ENCODE results near the gene FKBP7. TPM values are rescaled to one million over a fixed set of nuclear protein-coding genes. Genes with fewer than 3 reads are reported as not detected.

The FKBP7 gene
- total and polyA plus RNA-seq, 2 of the 8 experiments (the other 6 are each of a cell fraction or from before 2014, with no cell fraction given), result 3.6 to 7.0 TPM

DNA sequence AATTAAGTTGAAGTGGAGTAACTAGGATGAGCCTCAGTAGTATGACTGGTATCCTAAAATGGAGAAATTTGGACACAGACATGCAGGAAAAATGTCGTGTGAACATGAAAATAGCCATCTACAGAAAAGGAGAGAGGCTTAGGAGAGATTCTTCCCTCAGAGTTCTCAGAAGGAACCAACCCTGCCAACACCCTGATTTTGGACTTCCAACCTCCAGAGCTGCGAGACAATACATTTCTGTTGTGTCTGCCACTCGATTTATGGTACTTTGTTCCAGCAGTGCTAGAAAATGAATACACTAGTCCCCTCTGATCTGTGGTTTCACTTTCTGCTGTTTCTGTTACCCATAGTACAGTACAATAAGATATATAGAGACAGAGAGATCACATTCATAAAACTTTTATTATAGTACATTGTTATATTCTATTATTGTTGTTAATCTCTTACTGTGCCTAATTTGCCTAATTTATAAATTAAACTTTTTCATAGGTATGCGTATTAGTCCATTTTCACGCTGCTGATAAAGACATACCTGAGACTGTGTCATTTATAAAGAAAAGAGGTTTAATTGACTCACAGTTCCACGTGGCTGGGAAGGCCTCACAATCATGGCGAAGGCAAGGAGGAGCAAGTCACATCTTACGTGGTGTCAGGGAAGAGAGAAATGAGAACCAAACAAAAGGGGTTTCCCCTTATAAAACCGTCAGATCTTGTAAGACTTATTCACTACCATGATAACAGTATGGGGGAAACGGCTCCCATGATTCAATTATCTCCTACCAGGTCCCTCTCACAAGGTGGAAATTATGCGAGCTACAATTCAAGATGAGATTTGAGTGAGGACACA, 43.1 kb upstream of the FKBP7 start:
- H3K27ac ChIP-seq (ENCODE audit: low read depth, low read length), result no peak overlapping the region
- DNase-seq (ENCODE audit: low read depth in 1 of 2, low spot score in 2 of 2) (no peak), FAIRE-seq (no peak)
- H3K23me2 ChIP-seq (ENCODE audit: low read depth, low read length), result peaks cover 7% of the 10 kb centered on the region
- no peak overlapping the region for H2BK5ac ChIP-seq (ENCODE audit: low read depth, low read length)
- H2BK20ac ChIP-seq (ENCODE audit: low read length), result no peak overlapping the region
- H3K4me3 ChIP-seq (ENCODE audit: extremely low read depth in 1 of 4, insufficient read depth in 2 of 4, low read depth in 3 of 4, low read length in 4 of 4), result no peak overlapping the region
- peaks cover 0 to 1% of the 10 kb centered on the region in 2 experiments for H4K20me1 ChIP-seq (replicated peaks in 1 of 2; ENCODE audit: control insufficient read depth in 1 of 2, insufficient read depth in 2 of 2, low read length in 2 of 2)
- ChIA-PET POLR2A (ENCODE audit: partially characterized antibody) (interaction anchor here (1.1 kb wide), 1 partner anchor 410 kb away, joined by 3 read pairs; the partner anchor contains the start of gene RBM45), CTCF (ENCODE audit: partially characterized antibody) (interaction anchor here (1.1 to 2.6 kb wide), 9 partner anchors 8 to 66 kb away, joined by 3 to 14 read pairs (median 5); partner anchors contain the start of gene PLEKHA3)
- no peak overlapping the region for H4K5ac ChIP-seq (ENCODE audit: insufficient read length, low read depth, low read length)
- H3K14ac ChIP-seq (ENCODE audit: insufficient read length), result no peak overlapping the region
- WGBS, 2 experiments (ENCODE audit: extremely low coverage in 1 of 2, insufficient coverage in 1 of 2, insufficient read length in 1 of 2, insufficient replicate concordance in 2 of 2, low coverage in 1 of 2, low lambda C conversion rate in 2 of 2, missing lambda C conversion rate in 1 of 2), result 94% methylated on average over 11 of the region's 11 CpGs; no CpG with 5 or more reads in 1 of the 2 experiments
- no peak overlapping the region for H2BK15ac ChIP-seq (ENCODE audit: low read length)
- no peaks in the 10 kb centered on the region for H3K4me1 ChIP-seq (replicated peaks in 1 of 4; ENCODE audit: control insufficient read depth in 3 of 4, insufficient read depth in 4 of 4, low read length in 3 of 4)
- H3K9ac ChIP-seq (replicated peaks in 1 of 4; ENCODE audit: extremely low read depth in 1 of 4, low read depth in 3 of 4, low read length in 3 of 4), result no peak overlapping the region
- H3K9me3 ChIP-seq (ENCODE audit: insufficient read depth in 2 of 2, low read depth in 1 of 2, low read length in 1 of 2), result no peaks in the 10 kb centered on the region
- no peak overlapping the region for H3K4ac ChIP-seq (replicated peaks; ENCODE audit: insufficient read length, low read depth, low read length)
- no peak overlapping the region for H3K18ac ChIP-seq (ENCODE audit: extremely low read depth, low read length)
- H3K79me1 ChIP-seq (ENCODE audit: low read depth, low read length), result no peaks in the 10 kb centered on the region
- no peak overlapping the region for H2BK12ac ChIP-seq (ENCODE audit: low read depth, low read length)
- H2AK5ac ChIP-seq (ENCODE audit: low read depth, low read length), result no peak overlapping the region
- H4K8ac ChIP-seq (ENCODE audit: extremely low read depth, insufficient read depth, low read length), result no peak overlapping the region
- H3K56ac ChIP-seq (replicated peaks; ENCODE audit: insufficient read length, low read depth, low read length), result no peak overlapping the region
- no peak overlapping the region for H4K91ac ChIP-seq (replicated peaks; ENCODE audit: insufficient read length, low read length)
- no peak overlapping the region for H2BK120ac ChIP-seq (replicated peaks; ENCODE audit: low read depth, low read length)
- no peaks in the 10 kb centered on the region for H3K27me3 ChIP-seq (replicated peaks in 1 of 4; ENCODE audit: control insufficient read depth in 3 of 4, extremely low read depth in 1 of 4, insufficient read depth in 3 of 4, low read length in 3 of 4)
- H3K23ac ChIP-seq (ENCODE audit: insufficient read length), result no peak overlapping the region
- H3K4me2 ChIP-seq (ENCODE audit: insufficient read depth in 1 of 2, low read depth in 2 of 2, low read length in 2 of 2), result no peak overlapping the region
- no peak overlapping the region for H2AFZ ChIP-seq (ENCODE audit: low read length)
- no peaks in the 10 kb centered on the region; a peak in 1 of 8 replicates for H3K36me3 ChIP-seq (ENCODE audit: control insufficient read depth in 2 of 4, insufficient read depth in 4 of 4, low read length in 3 of 4)
- H3K79me2 ChIP-seq (ENCODE audit: control insufficient read depth in 1 of 2, insufficient read depth in 2 of 2, low read length in 2 of 2), result peaks cover 5 to 24% of the 10 kb centered on the region in 2 experiments; a peak in 2 of 4 replicates
- TF ChIP-seq NRF1 (IDR thresholded peaks at IDR 0.05; ENCODE audit: low read depth, low read length) (no peak), EZH2 (IDR thresholded peaks at IDR 0.05; ENCODE audit: low read depth, low read length, severe bottlenecking) (no peak), KDM4A (IDR thresholded peaks at IDR 0.05; ENCODE audit: low read depth, low read length, severe bottlenecking) (no peak), YY1 (IDR thresholded peaks at IDR 0.05; ENCODE audit: low read depth, low read length) (no peak), CHD2 (IDR thresholded peaks at IDR 0.05; ENCODE audit: low read length) (no peak), EGR1 (IDR thresholded peaks at IDR 0.05; ENCODE audit: borderline replicate concordance, low read depth, low read length) (no peak), GABPA (IDR thresholded peaks at IDR 0.05; ENCODE audit: borderline replicate concordance, insufficient read depth, low read length) (no peak), SIX5 (IDR thresholded peaks at IDR 0.05; ENCODE audit: low read depth, low read length) (no peak)
- TF ChIP-seq, protein P1, sequence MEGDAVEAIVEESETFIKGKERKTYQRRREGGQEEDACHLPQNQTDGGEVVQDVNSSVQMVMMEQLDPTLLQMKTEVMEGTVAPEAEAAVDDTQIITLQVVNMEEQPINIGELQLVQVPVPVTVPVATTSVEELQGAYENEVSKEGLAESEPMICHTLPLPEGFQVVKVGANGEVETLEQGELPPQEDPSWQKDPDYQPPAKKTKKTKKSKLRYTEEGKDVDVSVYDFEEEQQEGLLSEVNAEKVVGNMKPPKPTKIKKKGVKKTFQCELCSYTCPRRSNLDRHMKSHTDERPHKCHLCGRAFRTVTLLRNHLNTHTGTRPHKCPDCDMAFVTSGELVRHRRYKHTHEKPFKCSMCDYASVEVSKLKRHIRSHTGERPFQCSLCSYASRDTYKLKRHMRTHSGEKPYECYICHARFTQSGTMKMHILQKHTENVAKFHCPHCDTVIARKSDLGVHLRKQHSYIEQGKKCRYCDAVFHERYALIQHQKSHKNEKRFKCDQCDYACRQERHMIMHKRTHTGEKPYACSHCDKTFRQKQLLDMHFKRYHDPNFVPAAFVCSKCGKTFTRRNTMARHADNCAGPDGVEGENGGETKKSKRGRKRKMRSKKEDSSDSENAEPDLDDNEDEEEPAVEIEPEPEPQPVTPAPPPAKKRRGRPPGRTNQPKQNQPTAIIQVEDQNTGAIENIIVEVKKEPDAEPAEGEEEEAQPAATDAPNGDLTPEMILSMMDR (IDR thresholded peaks at IDR 0.05; ENCODE audit: control extremely low read depth in 1 of 3, insufficient read depth in 1 of 3, low read depth in 1 of 3, low read length in 3 of 3), result no peak

Data from H1 (cell line).